HEK293 (cell line): ENCODE measurements around the gene LIPH.

Experiments used
- GFI1B ChIP-seq: fragments of 450-650 bp; formaldehyde crosslinking; IDR thresholded peaks from 2 replicates; pipeline ENCODE4 v1.5.1; 2016; ENCODE audit warnings: missing biosample characterization, missing genetic modification characterization
- GLIS2 ChIP-seq: fragments of 450-650 bp; formaldehyde crosslinking; IDR thresholded peaks from 2 replicates; pipeline ENCODE4 v1.5.1; 2016; ENCODE audit warnings: missing biosample characterization, missing genetic modification characterization
- PRDM1 ChIP-seq: fragments of 450-650 bp; formaldehyde crosslinking; IDR thresholded peaks from 2 replicates; pipeline ENCODE4; 2016; ENCODE audit warnings: missing biosample characterization, missing genetic modification characterization
- SETDB1 ChIP-seq: IDR thresholded peaks from one replicate; pipeline ENCODE4 v1.6.1; 2017; ENCODE audit warnings: mild to moderate bottlenecking, low read length, moderate library complexity, mixed read lengths; ENCODE audit not compliant: insufficient read length
- ZBTB1 ChIP-seq: fragments of 450-650 bp; formaldehyde crosslinking; IDR thresholded peaks from 2 replicates; pipeline ENCODE4 v1.5.1; 2016; ENCODE audit warnings: missing biosample characterization, missing genetic modification characterization
- ZBTB26 ChIP-seq: fragments of 450-650 bp; formaldehyde crosslinking; optimal IDR thresholded peaks from 2 replicates; pipeline ENCODE3; 2016; ENCODE audit warnings: missing biosample characterization, mild to moderate bottlenecking, missing genetic modification characterization
- ZFP41 ChIP-seq: fragments of 450-650 bp; formaldehyde crosslinking; IDR thresholded peaks from 2 replicates; pipeline ENCODE4 v1.5.1; 2016; ENCODE audit warnings: missing biosample characterization, missing genetic modification characterization, borderline replicate concordance
- ZNF239 ChIP-seq: fragments of 450-650 bp; formaldehyde crosslinking; IDR thresholded peaks from 2 replicates; pipeline ENCODE4 v1.5.1; 2016; ENCODE audit warnings: missing biosample characterization, missing genetic modification characterization
- ZNF274 ChIP-seq, 2 experiments: fragments of 200-500 bp in 1 of 2; fragments of 450-650 bp in 1 of 2; sonication (Bioruptor generic) in 1 of 2; formaldehyde crosslinking in 1 of 2; IDR thresholded peaks; 2 replicates each; pipeline versions ENCODE4 v1.5.1 to v1.6.1; 2014 to 2016; ENCODE audit warnings: borderline replicate concordance in 1 of 2, inconsistent platforms in 1 of 2, low read length in 1 of 2, missing biosample characterization in 1 of 2, missing genetic modification characterization in 1 of 2
- ZNF292 ChIP-seq: fragments of 450-650 bp; formaldehyde crosslinking; IDR thresholded peaks from 2 replicates; pipeline ENCODE4 v1.5.1; 2016; ENCODE audit warnings: low read depth, missing biosample characterization, missing genetic modification characterization, borderline replicate concordance
- ZNF354C ChIP-seq: fragments of 450-650 bp; formaldehyde crosslinking; IDR thresholded peaks from 2 replicates; pipeline ENCODE4 v1.5.1; 2016; ENCODE audit warnings: missing biosample characterization, missing genetic modification characterization, low read depth, borderline replicate concordance
- ZNF473 ChIP-seq: fragments of 450-650 bp; formaldehyde crosslinking; IDR thresholded peaks from 2 replicates; pipeline ENCODE4 v1.5.1; 2017; ENCODE audit warnings: missing biosample characterization, missing genetic modification characterization
- ZNF518A ChIP-seq: fragments of 450-650 bp; formaldehyde crosslinking; conservative IDR thresholded peaks from 2 replicates; pipeline ENCODE4 v1.5.1; 2016; ENCODE audit warnings: low read depth, missing biosample characterization, missing genetic modification characterization
- ZNF544 ChIP-seq: fragments of 450-650 bp; formaldehyde crosslinking; IDR thresholded peaks from 2 replicates; pipeline ENCODE4 v1.5.0; 2017; ENCODE audit warnings: missing biosample characterization, missing genetic modification characterization
- ZNF701 ChIP-seq: fragments of 450-650 bp; formaldehyde crosslinking; IDR thresholded peaks from 2 replicates; pipeline ENCODE4 v1.5.1; 2016; ENCODE audit warnings: missing biosample characterization, missing genetic modification characterization
- ZNF76 ChIP-seq: fragments of 450-650 bp; formaldehyde crosslinking; IDR thresholded peaks from 2 replicates; pipeline ENCODE4; 2016; ENCODE audit warnings: low read depth, missing biosample characterization, missing genetic modification characterization, borderline replicate concordance
- ZNF791 ChIP-seq: fragments of 450-650 bp; formaldehyde crosslinking; IDR thresholded peaks from 2 replicates; pipeline ENCODE4 v1.5.1; 2016; ENCODE audit warnings: missing biosample characterization, missing genetic modification characterization
- ZNF843 ChIP-seq: fragments of 450-650 bp; formaldehyde crosslinking; IDR thresholded peaks from 2 replicates; pipeline ENCODE4 v1.5.1; 2016; ENCODE audit warnings: missing biosample characterization, missing genetic modification characterization
- TF ChIP-seq, protein P1 (sequence below): fragments of 450-650 bp; formaldehyde crosslinking; IDR thresholded peaks from 2 replicates; pipeline ENCODE4 v1.5.1; 2017; ENCODE audit warnings: missing biosample characterization, missing genetic modification characterization
- TF ChIP-seq, protein P2 (sequence below): fragments of 450-650 bp; formaldehyde crosslinking; IDR thresholded peaks from 2 replicates; pipeline ENCODE4 v1.5.1; 2016; ENCODE audit warnings: missing biosample characterization, missing genetic modification characterization
- TF ChIP-seq, protein P3 (sequence below): fragments of 450-650 bp; formaldehyde crosslinking; IDR thresholded peaks from 2 replicates; pipeline ENCODE4 v1.5.1; 2016; ENCODE audit warnings: missing biosample characterization, missing genetic modification characterization
- TF ChIP-seq, protein P4 (sequence below): fragments of 450-650 bp; formaldehyde crosslinking; IDR thresholded peaks from 2 replicates; pipeline ENCODE4 v1.5.1; 2016; ENCODE audit warnings: missing biosample characterization, missing genetic modification characterization

Gene LIPH

DNA sequence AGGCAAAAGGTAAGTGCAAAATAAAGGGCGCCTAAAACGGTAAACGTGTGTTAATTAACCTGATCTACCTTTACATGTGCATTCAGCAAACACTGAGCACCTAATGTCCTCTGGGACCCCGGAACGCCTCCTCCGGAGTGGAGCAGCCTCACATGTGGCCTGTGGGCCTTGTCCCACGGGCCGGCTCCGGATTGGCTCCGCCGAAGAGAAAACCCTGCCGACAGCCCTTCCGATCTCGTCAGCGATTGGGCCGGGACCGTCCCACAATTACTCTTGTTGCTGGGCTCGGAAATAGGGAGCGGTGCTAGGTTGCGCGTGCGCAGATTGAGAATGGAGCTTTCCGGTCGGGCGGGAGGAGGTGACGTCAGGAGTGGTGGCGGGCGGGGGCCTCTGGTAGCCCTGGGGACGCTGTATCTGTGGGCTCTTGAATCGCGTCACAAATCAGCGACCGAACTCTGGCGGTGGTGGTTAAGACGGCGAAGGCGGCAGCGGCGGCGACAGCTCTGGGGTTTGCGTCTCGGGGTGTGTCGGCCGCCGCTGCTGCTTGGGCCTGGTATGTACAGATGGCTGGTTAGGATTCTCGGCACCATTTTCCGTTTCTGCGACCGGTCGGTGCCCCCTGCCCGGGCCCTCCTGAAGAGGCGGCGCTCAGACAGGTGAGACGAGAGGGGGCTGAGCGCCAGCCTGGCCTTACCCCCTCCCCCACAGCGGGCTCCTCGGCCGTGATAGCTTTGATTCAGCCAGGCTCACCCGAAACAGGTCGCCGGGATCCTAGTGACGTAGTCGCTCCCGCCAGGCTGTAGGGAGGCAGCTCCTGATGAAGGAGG, 33.7 kb upstream of the LIPH start, which contains the start of gene SENP2 (continued):
- TF ChIP-seq ZNF518A (tag by site-specific recombination), result no peak
- TF ChIP-seq ZNF473 (tag by site-specific recombination), result no peak
- no peak for TF ChIP-seq PRDM1
- TF ChIP-seq ZFP41 (tag by site-specific recombination), result no peak
- no peak for TF ChIP-seq ZNF701 (tag by site-specific recombination)
- peak; percentile 75 for TF ChIP-seq GLIS2 (tag by site-specific recombination)
- no peak for TF ChIP-seq SETDB1
- no peak for TF ChIP-seq ZNF239
- TF ChIP-seq, protein P1, sequence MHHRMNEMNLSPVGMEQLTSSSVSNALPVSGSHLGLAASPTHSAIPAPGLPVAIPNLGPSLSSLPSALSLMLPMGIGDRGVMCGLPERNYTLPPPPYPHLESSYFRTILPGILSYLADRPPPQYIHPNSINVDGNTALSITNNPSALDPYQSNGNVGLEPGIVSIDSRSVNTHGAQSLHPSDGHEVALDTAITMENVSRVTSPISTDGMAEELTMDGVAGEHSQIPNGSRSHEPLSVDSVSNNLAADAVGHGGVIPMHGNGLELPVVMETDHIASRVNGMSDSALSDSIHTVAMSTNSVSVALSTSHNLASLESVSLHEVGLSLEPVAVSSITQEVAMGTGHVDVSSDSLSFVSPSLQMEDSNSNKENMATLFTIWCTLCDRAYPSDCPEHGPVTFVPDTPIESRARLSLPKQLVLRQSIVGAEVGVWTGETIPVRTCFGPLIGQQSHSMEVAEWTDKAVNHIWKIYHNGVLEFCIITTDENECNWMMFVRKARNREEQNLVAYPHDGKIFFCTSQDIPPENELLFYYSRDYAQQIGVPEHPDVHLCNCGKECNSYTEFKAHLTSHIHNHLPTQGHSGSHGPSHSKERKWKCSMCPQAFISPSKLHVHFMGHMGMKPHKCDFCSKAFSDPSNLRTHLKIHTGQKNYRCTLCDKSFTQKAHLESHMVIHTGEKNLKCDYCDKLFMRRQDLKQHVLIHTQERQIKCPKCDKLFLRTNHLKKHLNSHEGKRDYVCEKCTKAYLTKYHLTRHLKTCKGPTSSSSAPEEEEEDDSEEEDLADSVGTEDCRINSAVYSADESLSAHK (tag by site-specific recombination), result no peak
- TF ChIP-seq ZNF843 (tag by site-specific recombination), result 0 out of 2 replicates have a peak, but pooled peaks have one; percentile 53
- no peak for TF ChIP-seq ZNF544 (tag by site-specific recombination)
- TF ChIP-seq GFI1B (tag by site-specific recombination), result peak; percentile 84
- no peak for TF ChIP-seq ZNF292 (tag by site-specific recombination)
- no peak for TF ChIP-seq ZNF274 (IDR thresholded peaks at IDR 0.05; ENCODE audit: low read length)
- TF ChIP-seq ZNF274 (tag by site-specific recombination; IDR thresholded peaks at IDR 0.05; ENCODE audit: borderline replicate concordance), result no peak
- no peak for TF ChIP-seq ZNF791 (tag by site-specific recombination)
- TF ChIP-seq, protein P2, sequence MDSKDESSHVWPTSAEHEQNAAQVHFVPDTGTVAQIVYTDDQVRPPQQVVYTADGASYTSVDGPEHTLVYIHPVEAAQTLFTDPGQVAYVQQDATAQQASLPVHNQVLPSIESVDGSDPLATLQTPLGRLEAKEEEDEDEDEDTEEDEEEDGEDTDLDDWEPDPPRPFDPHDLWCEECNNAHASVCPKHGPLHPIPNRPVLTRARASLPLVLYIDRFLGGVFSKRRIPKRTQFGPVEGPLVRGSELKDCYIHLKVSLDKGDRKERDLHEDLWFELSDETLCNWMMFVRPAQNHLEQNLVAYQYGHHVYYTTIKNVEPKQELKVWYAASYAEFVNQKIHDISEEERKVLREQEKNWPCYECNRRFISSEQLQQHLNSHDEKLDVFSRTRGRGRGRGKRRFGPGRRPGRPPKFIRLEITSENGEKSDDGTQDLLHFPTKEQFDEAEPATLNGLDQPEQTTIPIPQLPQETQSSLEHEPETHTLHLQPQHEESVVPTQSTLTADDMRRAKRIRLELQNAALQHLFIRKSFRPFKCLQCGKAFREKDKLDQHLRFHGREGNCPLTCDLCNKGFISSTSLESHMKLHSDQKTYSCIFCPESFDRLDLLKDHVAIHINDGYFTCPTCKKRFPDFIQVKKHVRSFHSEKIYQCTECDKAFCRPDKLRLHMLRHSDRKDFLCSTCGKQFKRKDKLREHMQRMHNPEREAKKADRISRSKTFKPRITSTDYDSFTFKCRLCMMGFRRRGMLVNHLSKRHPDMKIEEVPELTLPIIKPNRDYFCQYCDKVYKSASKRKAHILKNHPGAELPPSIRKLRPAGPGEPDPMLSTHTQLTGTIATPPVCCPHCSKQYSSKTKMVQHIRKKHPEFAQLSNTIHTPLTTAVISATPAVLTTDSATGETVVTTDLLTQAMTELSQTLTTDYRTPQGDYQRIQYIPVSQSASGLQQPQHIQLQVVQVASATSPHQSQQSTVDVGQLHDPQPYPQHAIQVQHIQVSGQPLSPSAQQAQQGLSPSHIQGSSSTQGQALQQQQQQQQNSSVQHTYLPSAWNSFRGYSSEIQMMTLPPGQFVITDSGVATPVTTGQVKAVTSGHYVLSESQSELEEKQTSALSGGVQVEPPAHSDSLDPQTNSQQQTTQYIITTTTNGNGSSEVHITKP (tag by site-specific recombination), result peak; percentile 42; the same call in 1 of the 2 replicates
- TF ChIP-seq ZNF354C (tag by site-specific recombination), result no peak
- TF ChIP-seq ZNF76 (tag by site-specific recombination), result peak; percentile 59; the same call in 1 of the 2 replicates
- TF ChIP-seq, protein P3, sequence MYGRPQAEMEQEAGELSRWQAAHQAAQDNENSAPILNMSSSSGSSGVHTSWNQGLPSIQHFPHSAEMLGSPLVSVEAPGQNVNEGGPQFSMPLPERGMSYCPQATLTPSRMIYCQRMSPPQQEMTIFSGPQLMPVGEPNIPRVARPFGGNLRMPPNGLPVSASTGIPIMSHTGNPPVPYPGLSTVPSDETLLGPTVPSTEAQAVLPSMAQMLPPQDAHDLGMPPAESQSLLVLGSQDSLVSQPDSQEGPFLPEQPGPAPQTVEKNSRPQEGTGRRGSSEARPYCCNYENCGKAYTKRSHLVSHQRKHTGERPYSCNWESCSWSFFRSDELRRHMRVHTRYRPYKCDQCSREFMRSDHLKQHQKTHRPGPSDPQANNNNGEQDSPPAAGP (tag by site-specific recombination), result peak; percentile 82; the same call in 1 of the 2 replicates
- TF ChIP-seq ZBTB1 (tag by site-specific recombination), result no peak
- TF ChIP-seq ZBTB26 (tag by site-specific recombination), result no peak
- TF ChIP-seq, protein P4, sequence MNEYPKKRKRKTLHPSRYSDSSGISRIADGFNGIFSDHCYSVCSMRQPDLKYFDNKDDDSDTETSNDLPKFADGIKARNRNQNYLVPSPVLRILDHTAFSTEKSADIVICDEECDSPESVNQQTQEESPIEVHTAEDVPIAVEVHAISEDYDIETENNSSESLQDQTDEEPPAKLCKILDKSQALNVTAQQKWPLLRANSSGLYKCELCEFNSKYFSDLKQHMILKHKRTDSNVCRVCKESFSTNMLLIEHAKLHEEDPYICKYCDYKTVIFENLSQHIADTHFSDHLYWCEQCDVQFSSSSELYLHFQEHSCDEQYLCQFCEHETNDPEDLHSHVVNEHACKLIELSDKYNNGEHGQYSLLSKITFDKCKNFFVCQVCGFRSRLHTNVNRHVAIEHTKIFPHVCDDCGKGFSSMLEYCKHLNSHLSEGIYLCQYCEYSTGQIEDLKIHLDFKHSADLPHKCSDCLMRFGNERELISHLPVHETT (tag by site-specific recombination), result peak; percentile 56; the same call in 1 of the 2 replicates
